ENCODE measurements around the gene EEA1.

DNA sequence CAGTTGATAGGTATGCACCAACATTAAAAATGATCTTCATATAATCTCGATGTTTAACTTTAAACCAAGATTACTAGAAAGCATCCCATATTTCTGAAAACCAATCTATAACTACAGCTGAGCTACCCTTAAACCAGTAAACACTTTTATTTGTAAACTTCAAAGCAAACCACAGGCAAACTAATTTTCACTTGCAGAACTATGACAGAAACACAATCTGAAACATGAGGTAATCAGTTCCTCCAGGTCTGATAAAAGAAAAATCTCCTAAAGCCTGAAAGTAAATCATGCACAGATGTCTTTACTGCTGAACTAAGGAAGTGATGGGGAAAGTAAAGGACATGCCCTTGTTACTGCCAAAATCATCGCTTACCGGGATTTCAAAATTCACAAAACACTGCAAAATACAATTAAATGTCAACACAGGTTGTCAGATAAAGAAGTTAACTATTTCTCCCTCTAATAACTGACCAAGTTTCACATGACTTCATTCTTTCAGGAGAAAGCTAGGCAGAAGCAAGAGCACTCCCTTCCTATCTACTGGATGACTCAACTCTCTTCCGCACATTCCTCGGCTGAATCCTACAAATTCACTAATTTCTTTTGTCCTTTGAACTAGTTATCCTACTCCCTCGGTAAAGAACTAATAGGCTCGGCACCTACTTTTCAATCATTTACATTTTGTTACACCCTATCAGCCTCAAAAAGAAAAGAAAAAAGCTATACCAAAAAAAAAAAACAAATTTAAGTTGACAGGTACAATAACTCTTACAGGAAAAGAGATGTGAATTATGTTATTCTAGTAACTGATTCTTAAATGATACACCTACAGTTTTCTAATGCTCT is 1.4 kb downstream of the EEA1 start:
- TF ChIP-seq, protein P1, sequence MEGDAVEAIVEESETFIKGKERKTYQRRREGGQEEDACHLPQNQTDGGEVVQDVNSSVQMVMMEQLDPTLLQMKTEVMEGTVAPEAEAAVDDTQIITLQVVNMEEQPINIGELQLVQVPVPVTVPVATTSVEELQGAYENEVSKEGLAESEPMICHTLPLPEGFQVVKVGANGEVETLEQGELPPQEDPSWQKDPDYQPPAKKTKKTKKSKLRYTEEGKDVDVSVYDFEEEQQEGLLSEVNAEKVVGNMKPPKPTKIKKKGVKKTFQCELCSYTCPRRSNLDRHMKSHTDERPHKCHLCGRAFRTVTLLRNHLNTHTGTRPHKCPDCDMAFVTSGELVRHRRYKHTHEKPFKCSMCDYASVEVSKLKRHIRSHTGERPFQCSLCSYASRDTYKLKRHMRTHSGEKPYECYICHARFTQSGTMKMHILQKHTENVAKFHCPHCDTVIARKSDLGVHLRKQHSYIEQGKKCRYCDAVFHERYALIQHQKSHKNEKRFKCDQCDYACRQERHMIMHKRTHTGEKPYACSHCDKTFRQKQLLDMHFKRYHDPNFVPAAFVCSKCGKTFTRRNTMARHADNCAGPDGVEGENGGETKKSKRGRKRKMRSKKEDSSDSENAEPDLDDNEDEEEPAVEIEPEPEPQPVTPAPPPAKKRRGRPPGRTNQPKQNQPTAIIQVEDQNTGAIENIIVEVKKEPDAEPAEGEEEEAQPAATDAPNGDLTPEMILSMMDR (IDR thresholded peaks at IDR 0.05), result no peak
- TF ChIP-seq POLR2A (IDR thresholded peaks at IDR 0.05), result no peak
